ENCODE results near the gene TBC1D10B. TPM values are rescaled to one million over a fixed set of nuclear protein-coding genes. Genes with fewer than 3 reads are reported as not detected.

The TBC1D10B gene
- total RNA-seq, 1 experiment from 2014 or later = 49.2 TPM

- DNase-seq (ENCODE audit: low read depth, low spot score) = peak; percentile 77
- peak within 1 kb of the TSS; percentile 88 for H3K4me2 ChIP-seq (ENCODE audit: low read length)
- H3K4me3 ChIP-seq (replicated peaks in 1 of 2; ENCODE audit: low read depth in 1 of 2, low read length in 2 of 2) = peak within 1 kb of the TSS; percentile 95 to 96
- no peaks in the 10 kb centered on the region for H4K20me1 ChIP-seq (ENCODE audit: insufficient read depth)
- H3K9me3 ChIP-seq (ENCODE audit: control insufficient read depth in 1 of 2, insufficient read depth in 1 of 2, low read depth in 1 of 2, low read length in 2 of 2) = no peaks in the 10 kb centered on the region
- H3K79me2 ChIP-seq (ENCODE audit: insufficient read depth, low read length) = peaks cover 25% of the 10 kb centered on the region
- peak; percentile 80 for TF ChIP-seq ZFX (IDR thresholded peaks at IDR 0.05)
- TF ChIP-seq TCF7L2 (IDR thresholded peaks at IDR 0.05; ENCODE audit: borderline replicate concordance, extremely low read depth, insufficient read depth, insufficient read length) = peak; percentile 52
- peak; percentile 33; the same call in 1 of the 2 replicates for TF ChIP-seq RAD21 (IDR thresholded peaks at IDR 0.05; ENCODE audit: low read depth)
- peak; percentile 59 for TF ChIP-seq YY1 (IDR thresholded peaks at IDR 0.05; ENCODE audit: extremely low read depth, insufficient replicate concordance, low read depth, low read length)
- no peak for TF ChIP-seq SRF (IDR thresholded peaks at IDR 0.05; ENCODE audit: low read depth)
- no peak for TF ChIP-seq SIN3A (IDR thresholded peaks at IDR 0.05; ENCODE audit: low read depth)
- peak; percentile 28 for TF ChIP-seq ZBTB33 (IDR thresholded peaks at IDR 0.05; ENCODE audit: extremely low read depth, insufficient replicate concordance, low read length)
- peak; percentile 77 for TF ChIP-seq EGR1 (IDR thresholded peaks at IDR 0.05; ENCODE audit: low read depth)
- TF ChIP-seq EZH2 (IDR thresholded peaks at IDR 0.05) = no peak
- TF ChIP-seq MAX (IDR thresholded peaks at IDR 0.05) = peak; percentile 60
- no peak for TF ChIP-seq ATF3 (IDR thresholded peaks at IDR 0.05)
- peak in 1 of 3 experiments; percentile 28; a peak in 2 of 6 replicates for TF ChIP-seq CTCF (IDR thresholded peaks at IDR 0.05 in 2 of 3, conservative IDR thresholded peaks at IDR 0.05 in 1 of 3; ENCODE audit: borderline replicate concordance in 1 of 3, insufficient read depth in 1 of 3, low read depth in 2 of 3, low read length in 2 of 3)
- peak; percentile 67 for TF ChIP-seq POLR2AphosphoS5 (IDR thresholded peaks at IDR 0.05; ENCODE audit: low read depth, low read length)
- H3K36me3 ChIP-seq (ENCODE audit: control insufficient read depth in 1 of 2, insufficient read depth in 2 of 2, low read length in 2 of 2) = peaks cover 2 to 18% of the 10 kb centered on the region in 2 experiments; a peak in 3 of 4 replicates
- no TSS peak for BruUV-seq (replicated peaks)
- RAD21 ChIA-PET (ENCODE audit: low non-redundant PET in 1 of 2, low total read pairs in 2 of 2, uncharacterized antibody in 2 of 2, unreplicated experiment in 2 of 2) = interaction anchor here (0.5 to 1.9 kb wide), 3 partner anchors 40 to 580 kb away, joined by 3 to 4 read pairs (median 3); partner anchors contain the start of genes CD2BP2 (in 1 of the 2) and PAGR1 (in 1 of the 2)
- intact Hi-C loops (cut with micrococcal nuclease) = loop anchor here (1.0 to 2.0 kb wide), 2 partner anchors 17 to 40 kb away; partner anchors contain the start of gene CD2BP2
- CTCF ChIA-PET = interaction anchor here (0.6 to 2.5 kb wide), 8 partner anchors 11 to 255 kb away, joined by 3 to 19 read pairs (median 6); partner anchors contain the start of genes DCTPP1, PRR14 and ZNF771
- peaks cover 27 to 50% of the 10 kb centered on the region in 2 experiments for H3K4me1 ChIP-seq (ENCODE audit: control insufficient read depth in 1 of 2, insufficient read depth in 2 of 2, low read length in 2 of 2)
- H3K27me3 ChIP-seq (ENCODE audit: insufficient read depth, low read length) = no peaks in the 10 kb centered on the region
- H3K9me2 ChIP-seq (ENCODE audit: insufficient read depth) = no peaks in the 10 kb centered on the region
- ATAC-seq = peak; percentile 83
- peak within 1 kb of the TSS; percentile 45 for H2AFZ ChIP-seq (ENCODE audit: low read depth, low read length, poor library complexity, severe bottlenecking)
- POLR2A ChIA-PET = interaction anchor here (1.0 to 2.1 kb wide), 7 partner anchors 10 to 35 kb away, joined by 3 to 10 read pairs (median 4); partner anchors contain the start of genes DCTPP1 and ZNF771
- H3K27ac ChIP-seq (ENCODE audit: low read depth, low read length) = peak within 1 kb of the TSS; percentile 97
- H3K9ac ChIP-seq (ENCODE audit: low read length) = peak within 1 kb of the TSS; percentile 87
These were observed 25.1 kb upstream of the TBC1D10B start, which contains the start of gene ZNF48 for GRCh38 chr16:30395155-30395991. Gene ZNF48, plus strand, starts transcription at chr16:30395420. Its CDS starts 375 bp downstream, at chr16:30395795.
